AG09309 (cell line): Measurements from ENCODE around the gene ZCCHC7.

ENCODE experiments used
- DNase-seq: peaks from one replicate; pipeline ENCODE4 v3.0.0-alpha.2; 2010; ENCODE audit warnings: low read depth
- H3K4me3 ChIP-seq: 2 replicates; pipeline ENCODE4 v1.5.1; 2011; ENCODE audit warnings: mild to moderate bottlenecking, low read depth, low read length, moderate library complexity; ENCODE audit not compliant: control insufficient read depth
- TF ChIP-seq, protein P1 (sequence below): IDR thresholded peaks from 2 replicates; pipeline ENCODE4 v1.5.1; 2011; ENCODE audit warnings: mild to moderate bottlenecking, low read depth, low read length, inconsistent platforms; ENCODE audit not compliant: insufficient read depth, control insufficient read depth; ENCODE audit errors: missing control alignments

Gene ZCCHC7

GRCh38 chr9:37126214-37126788 is 5.9 kb downstream of the ZCCHC7 start:
- DNase-seq, result no peak
- TF ChIP-seq, protein P1, sequence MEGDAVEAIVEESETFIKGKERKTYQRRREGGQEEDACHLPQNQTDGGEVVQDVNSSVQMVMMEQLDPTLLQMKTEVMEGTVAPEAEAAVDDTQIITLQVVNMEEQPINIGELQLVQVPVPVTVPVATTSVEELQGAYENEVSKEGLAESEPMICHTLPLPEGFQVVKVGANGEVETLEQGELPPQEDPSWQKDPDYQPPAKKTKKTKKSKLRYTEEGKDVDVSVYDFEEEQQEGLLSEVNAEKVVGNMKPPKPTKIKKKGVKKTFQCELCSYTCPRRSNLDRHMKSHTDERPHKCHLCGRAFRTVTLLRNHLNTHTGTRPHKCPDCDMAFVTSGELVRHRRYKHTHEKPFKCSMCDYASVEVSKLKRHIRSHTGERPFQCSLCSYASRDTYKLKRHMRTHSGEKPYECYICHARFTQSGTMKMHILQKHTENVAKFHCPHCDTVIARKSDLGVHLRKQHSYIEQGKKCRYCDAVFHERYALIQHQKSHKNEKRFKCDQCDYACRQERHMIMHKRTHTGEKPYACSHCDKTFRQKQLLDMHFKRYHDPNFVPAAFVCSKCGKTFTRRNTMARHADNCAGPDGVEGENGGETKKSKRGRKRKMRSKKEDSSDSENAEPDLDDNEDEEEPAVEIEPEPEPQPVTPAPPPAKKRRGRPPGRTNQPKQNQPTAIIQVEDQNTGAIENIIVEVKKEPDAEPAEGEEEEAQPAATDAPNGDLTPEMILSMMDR, result no peak
- H3K4me3 ChIP-seq, result no peak overlapping the region

GRCh38 chr9:37127018-37127417 is 6.6 kb downstream of the ZCCHC7 start:
- no peak for DNase-seq
- TF ChIP-seq, protein P1, result no peak
- H3K4me3 ChIP-seq, result no peak overlapping the region

DNA sequence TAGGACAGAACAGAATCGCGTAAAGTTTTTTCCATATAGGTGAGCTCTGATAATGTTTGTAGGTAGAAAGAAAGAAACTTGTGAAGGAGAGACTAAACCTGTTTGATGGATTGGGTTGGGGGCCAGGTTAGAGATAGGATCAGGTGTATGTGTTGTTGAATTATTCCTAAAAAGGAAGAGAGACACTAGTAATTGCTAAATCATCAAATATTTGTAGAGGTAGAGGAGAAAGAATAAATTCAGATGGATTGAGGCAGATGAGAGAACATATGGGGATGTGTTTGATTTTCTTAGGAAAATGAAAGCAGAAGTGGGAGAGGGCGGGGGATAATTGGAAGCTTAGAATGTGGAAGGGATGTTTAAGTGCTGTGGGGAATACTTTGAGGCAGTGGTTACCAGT is 7.7 kb downstream of the ZCCHC7 start:
- DNase-seq, result no peak
- H3K4me3 ChIP-seq, result no peak overlapping the region
- TF ChIP-seq, protein P1, result no peak

- DNase-seq, result no peak
- TF ChIP-seq, protein P1, result no peak
- H3K4me3 ChIP-seq, result no peak overlapping the region
Measured at GRCh38 chr9:37134166-37134565, 13.8 kb downstream of the ZCCHC7 start.

- H3K4me3 ChIP-seq, result no peak overlapping the region
- TF ChIP-seq, protein P1, result no peak
- no peak for DNase-seq
Measured at GRCh38 chr9:37141015-37141414, 20.6 kb downstream of the ZCCHC7 start.

GRCh38 chr9:37144762-37145161 is 24.4 kb downstream of the ZCCHC7 start:
- no peak for DNase-seq
- no peak overlapping the region for H3K4me3 ChIP-seq
- TF ChIP-seq, protein P1, result no peak

DNA sequence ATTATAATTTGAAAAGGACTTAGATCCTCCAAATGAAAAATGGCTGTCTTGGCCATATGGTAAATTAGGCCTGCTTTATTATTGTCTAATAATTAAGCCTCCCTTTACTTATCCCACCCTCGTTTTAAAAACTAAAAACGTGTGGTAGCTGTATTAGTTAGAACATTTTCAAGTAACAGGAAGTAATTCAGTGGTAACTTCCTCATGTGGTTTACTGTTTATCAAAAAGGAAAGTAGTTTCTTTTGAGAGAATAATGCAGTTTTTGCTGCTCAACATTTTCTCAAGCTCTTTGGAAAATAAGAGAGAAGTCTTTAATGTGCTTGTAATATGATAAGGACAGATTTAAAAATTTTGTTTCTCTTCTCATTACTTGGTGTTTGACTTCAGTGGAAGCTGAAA is 26.0 kb downstream of the ZCCHC7 start:
- DNase-seq, result no peak
- TF ChIP-seq, protein P1, result no peak
- no peak overlapping the region for H3K4me3 ChIP-seq
